Stimulated activated CD4-positive, alpha-beta T cell treated with anti-CD3 and anti-CD28 coated beads, TNF-alpha, amount 100 ng/mL, for 1 hour (primary cell): Measurements from ENCODE around the gene GABBR2.

Experiments used
- DNase-seq, 3 donors: peaks; one replicate each; pipeline ENCODE4 v3.0.0-alpha.2; 2020; ENCODE audit warnings: low read depth in 3 of 3, low spot score in 1 of 3

GABBR2 gene

DNA sequence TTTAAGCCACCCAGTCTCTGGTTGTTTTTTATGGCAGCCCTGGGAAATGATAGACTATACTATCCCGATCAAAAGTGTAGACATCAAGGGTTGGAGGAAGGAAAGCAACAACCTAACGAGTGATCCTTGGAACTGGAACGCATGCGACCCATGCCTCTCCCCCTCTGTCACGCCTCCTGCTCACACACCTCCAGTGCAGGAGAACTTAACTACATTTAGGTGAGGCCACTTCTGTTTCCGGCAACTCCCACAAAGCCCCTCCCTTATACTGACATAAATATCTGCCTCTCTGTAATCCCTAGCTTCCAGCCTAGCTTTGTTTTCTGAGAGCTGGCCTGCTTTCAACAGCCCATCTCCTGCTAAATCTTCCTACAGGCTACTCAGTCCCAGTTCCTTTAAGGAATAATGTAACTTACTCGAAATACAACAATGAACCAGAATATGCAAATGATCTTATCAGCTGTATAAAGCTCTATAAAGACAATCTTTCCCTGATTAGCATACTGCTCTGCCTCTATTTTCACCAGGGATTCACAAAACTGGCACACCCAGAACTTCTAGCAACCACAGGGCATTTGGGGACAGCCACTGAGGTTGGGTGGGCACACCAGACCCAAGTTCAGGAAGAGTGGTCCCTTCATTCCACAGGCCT is 73.9 kb downstream of the GABBR2 start:
- no peak for DNase-seq

DNA sequence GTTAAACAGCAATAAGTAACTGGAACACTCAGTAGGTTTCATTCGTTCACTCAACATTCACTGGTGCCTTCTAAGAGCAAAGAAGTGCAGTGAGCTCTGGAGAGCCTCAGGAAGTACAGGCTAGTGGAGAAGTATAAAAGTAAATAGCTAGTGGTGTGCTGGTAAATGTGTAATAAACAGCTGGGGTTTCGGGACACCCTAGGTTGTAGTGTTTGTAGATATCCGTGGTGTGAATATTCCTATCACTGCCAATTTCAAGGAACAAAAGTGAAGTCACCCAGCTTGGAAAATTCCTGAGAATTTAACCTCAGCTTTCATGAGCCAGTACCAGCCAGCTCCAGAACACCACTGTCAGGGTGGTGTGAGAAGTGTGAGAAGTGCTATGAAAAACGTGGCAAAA is 75.9 kb downstream of the GABBR2 start:
- DNase-seq, result no peak

DNA sequence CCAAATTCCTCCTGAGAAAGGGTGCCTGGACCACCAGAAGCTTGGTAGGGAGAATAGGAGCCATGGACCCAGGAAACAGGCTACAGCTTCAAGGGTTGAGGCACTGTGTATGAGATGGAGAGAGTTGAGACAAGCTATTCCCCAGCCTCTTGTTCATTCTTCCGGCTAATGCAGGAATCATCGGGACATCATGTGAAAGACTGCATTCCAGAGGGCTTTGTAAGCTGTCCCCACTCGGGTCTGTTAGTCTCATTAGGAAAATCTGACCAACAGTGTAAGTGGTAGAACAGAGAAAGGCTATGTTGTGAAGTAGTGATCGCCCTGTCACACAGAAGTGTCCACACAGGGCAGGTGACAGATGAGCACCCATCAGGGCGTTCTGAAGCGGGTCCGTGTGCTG is 81.4 kb downstream of the GABBR2 start:
- DNase-seq, result no peak

DNA sequence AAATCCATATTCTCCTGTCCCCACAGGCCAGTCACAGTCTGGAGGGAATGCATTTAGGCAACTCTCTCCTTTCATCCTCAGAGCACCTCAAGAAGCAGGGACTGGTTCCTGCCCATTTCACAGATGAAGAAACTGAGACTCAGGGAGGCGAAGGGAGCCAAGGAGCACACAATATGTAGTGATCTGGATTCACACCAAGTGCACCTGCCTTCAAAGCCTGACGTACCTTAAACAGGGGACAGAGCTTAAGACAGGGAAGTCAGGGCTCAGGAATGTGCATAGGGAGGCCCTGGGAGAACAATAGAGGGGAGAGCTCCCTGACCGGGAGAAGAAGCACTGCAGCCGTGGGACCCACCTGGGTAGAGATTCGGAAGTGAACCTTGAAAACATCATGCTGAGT is 83.0 kb downstream of the GABBR2 start:
- no peak for DNase-seq

DNA sequence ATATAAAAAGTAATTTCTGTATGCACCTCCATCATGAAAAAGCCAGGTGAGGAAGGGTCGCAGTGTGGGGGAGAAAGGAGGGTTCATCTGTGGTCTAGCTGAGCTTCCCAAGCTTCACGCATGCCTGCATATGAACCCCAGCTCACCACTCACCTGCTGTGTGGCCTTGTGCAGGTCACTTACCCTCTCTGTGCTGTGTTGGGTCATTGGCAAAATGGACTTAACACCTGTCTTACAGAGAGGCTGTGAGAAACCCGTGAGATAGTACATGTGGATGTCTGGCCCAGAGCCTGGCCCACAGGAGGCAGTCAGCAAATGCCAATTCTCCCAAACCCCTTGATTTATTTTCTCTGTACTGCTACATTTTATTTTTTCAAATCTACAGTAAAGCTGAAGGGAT is 88.9 kb downstream of the GABBR2 start:
- DNase-seq, result no peak

DNA sequence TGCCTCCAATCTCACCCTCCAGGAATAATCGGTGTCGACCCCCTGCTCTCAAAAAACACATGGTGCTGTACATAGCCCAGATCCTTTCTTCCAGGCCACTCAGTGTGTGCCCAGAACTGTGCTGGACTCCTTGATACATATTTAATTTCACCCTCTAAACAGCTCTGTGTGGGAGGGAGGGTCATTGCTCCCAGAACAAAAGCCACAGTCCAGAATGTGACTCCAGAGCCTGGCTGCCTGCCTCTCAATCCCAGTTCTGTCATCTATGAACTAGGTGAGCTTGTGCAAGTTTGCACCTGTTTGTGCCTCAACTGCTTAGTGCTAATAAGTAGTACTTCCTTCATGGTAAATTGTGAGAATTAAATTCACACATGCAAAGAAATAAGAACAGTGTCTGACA is 93.1 kb downstream of the GABBR2 start:
- DNase-seq, result no peak

DNA sequence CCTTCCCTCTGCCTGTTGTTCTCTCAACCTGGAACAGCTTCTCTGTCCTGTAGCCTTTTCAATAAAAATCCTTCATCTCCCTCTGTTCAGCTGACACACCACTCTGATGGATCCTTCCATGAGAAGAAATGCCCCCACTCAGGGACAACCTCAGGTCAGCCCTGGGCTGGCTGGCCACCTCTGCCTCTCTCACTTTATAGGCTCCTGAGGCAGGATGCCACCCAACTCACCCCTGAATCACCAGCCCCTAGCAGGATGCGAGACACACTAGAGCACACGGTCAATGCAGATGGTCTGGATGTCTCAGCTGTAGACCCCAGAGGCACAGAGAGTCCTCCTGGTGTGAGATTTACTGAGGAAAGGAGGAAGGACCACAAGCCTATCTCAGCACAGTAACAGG is 93.8 kb downstream of the GABBR2 start:
- no peak for DNase-seq

DNA sequence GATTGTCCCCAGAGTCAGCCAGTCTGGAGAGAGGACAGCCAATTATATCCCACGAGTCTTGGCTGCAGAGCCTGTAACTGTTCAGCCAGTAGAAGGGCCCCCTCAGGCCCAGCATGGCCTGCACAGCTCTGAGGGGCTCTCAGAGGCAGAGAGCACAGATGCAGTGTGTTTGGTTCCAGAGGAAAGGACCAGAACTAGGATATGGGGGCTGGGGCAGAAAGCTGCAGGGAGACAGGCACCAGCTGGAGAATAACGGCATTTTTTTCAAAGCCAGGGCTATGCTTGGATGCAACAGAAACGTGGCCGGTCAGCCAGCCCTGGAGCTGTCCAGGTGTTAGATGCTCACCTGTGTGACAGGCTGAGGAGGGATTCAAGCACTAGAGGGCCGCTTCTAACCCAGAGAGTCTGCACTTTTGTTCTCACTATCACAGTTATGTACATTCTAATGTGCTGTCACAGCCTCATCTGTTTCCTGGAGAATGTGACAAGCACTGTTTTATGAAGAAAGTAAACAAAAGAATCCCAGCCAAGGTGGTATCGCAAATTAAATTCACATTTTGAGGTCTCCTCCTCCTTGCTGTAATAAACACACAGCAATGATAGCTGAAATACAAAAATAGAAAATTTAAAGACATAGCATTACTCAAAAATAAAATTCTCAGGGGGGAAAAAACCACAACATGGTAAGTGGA is 96.5 kb downstream of the GABBR2 start:
- DNase-seq, result no peak

DNA sequence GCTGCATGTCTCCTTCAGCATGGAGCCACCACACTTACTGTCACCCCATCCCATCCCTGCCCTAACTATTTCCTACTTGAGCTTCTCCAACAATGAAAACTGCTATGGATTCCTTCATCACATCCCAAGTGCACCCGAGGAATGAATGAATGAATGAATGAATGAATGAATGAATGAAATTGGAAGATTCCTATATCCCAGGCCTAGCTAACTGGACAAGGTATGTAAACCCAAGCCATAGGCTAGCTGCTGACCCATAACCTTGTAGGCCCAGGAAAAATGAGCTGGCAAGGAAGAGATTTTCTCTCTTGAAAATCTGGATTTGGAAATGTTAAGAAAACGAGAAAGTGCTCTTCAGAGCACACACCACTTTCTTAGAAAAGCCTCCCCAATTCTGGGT is 97.4 kb downstream of the GABBR2 start:
- no peak for DNase-seq

DNA sequence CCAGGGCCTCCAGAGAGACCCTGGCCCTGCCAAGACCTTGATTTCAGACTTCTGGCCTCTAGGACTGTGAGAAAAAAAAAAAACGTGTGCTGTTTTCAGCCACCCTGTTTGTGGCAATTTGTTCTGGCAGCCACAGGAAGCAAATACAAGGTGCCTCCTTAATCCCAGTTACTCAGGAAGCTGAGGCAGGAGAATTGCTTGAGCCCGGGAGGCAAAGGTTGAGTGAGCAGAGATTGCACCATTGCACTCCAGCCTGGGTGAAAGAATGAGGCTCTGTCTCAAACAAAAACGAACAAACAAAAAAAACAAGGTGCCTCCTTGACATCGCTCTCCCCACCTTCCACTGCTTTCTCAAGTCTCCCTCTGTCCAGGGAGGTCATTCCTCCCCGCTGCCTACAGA is 98.0 kb downstream of the GABBR2 start:
- no peak for DNase-seq

DNA sequence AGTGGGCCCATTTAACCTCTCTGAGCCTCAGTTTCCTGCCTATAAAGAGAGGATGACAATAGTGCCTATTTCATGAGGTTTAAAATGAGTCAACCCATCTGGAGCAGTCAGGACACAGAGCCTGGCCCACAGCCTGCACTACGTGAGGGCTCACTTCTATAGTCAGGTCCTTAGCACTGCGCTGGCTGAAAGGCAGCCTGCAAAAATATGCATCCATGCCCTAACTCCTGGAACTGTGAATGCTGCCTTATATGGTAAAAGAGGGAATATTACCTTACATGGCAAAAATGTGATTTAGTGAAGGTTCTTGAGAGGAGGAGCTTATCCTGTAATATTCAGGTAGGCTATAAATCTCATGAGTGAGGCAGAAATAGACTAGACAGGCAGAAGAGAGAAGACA is 98.5 kb downstream of the GABBR2 start:
- DNase-seq, result no peak

DNA sequence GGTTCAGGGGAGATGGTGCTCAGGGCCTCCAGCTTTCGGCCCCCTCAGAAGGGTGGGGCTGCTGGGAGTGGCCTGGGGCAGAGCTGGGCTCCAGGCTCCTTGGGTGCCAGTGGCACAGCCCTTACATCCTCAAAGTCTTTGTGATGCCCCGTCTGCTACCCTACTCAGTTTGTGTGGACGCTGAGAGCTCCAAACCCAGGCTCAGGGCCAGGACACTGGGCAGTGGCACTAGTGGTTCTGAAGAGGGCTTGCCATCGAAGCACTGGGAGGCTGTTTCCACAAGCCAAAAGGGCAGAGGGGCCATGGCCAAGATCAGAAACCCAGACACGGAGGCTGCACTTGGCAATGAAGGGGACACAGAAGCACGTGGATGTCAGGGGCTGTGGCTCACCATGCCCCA is 99.1 kb downstream of the GABBR2 start:
- no peak for DNase-seq

DNA sequence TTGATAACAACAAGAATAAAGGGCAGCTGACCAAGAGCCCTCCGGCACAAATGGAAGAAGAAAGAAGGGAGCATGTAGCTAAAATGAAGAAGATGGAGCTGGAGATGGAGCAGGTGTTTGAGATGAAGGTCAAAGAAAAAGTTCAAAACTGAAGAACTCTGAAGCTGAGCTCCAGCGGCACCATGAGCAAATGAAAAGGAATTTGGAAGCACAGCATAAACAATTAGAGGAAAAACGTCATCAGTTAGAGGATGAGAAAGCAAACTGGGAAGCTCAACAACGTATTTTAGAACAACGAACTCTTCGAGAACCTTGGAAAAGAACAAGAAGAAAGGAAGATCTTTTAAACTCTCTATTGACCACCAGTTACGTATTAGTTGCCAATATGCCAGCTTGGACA is 100.9 kb downstream of the GABBR2 start:
- no peak for DNase-seq

DNA sequence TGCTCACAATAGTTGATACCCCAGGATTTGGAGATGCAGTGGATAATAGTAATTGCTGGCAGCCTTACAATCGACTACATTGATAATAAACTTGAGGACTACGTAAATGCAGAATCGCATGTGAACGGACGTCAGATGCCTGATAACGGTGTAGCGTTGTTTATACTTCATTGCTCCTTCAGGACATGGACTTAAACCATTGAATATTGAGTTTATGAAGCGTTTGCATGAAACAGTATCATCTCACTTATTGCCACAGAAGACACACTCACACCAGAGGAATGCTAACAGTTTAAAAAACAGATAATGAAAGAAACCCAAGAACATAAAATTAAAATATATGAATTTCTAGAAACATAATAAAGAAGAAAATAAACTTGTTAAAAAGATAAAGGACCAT is 101.6 kb downstream of the GABBR2 start:
- DNase-seq, result no peak

DNA sequence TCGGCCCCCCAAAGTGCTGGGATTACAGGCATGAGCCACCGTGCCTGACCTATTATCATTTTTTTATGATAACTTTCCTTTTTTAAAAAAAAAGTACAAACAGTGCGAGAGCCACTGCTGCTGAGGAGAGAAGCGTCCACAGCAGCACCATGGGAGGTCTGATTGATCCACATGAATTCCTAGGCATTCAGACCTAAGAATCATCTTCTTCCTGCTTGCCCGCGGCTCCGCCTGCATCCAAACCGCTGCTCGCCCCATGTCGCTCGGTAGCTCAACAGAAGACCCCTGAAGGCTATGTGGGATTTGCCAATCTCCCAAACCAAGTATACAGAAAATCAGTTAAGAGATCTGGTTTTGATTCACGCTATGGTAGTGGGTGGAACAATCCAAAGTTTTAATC is 102.0 kb downstream of the GABBR2 start:
- no peak for DNase-seq

DNA sequence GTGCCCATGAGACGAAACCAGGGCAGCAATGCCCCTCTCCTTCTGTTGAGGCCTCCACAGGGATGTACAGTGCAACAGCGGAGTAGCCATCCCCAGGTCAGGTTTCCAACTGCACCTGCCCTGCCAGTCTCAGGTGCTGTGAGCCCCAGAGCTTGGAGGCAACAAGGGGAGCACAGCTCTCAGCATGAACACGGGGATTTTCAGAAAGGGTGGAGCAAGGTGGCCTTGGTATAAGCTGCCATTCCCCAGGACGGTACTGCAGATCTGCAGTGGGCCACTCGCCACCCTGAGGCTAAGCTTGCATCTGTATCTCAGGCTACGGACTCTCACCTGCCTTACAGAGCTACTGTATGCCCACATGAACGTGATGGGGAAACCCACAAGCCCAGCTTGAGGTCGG is 103.6 kb downstream of the GABBR2 start:
- no peak for DNase-seq

DNA sequence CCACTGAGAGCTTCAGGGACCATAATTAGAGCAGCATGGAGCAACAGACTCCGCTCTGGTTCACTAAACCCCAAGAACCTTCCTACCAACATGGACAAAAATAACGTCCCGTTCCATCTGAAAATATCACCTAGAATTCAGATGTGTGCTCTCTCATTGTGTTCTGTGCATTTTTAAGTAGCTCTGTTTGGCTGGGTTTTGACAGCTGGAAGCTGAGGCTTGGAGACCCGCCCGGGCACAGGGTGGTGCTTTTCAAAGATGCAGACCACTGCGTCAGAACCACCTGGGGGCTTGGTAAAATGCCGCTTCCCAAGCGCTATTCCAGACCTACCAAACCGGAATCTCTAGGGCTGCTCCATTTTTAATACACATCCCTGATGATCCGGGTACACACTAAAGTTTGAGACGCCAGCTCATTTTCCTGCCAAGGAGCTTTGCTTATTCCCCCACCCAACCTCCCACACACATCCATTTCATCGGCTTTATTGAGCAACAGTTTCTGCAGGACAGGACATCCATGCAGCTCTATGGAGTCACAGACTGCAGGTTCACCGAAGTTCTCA is 104.8 kb downstream of the GABBR2 start:
- no peak for DNase-seq

DNA sequence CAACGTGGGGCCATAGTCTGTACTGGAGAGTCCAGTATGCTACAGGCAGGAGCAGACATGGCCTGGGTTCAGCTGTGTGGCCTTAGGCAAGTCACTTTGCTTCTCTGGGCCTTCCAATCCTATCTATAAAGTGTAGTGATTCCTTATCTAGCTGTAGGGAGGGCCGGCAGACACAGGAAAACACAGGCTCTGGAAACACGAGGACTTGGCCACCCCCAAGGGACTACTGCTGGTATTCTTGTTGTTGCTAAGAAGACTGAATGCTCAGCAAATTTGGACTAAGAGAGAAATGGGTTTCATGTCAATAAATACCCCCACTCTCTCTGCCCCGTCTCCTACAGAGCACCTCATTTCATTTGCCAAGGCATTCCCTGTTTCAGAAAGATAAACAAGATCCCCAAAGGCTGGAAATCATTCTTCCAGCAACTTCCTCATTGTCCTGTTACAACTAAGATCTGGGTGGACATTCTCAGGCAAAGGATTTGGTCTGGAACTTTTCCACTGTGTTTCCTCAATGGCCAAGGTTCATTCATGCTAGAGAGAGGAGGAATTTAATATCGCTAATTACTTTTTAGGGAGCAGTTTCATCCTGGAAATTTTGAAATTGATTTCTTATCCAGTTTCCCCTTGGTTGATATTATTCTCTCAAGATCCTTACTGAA is 105.8 kb downstream of the GABBR2 start:
- DNase-seq, result no peak

DNA sequence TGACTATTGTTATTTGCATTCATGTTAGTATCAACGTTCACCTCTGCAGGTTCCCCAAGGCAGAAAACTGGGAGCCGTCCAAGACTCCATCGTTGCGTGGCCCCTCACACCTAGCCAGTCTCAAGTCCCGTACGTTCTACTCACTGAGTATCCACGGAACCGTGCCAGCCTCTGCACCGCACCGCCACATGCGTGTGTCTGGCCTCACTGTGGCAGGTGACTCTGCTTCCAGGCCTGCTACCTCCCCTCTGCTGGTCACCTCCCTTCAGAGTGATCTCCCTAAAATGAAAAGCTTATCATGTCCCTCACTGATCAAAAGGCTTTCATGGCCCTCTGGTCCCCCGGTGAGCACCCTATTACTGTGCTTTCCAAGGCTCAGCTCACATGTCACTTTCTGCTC is 108.1 kb downstream of the GABBR2 start:
- DNase-seq, result no peak

DNA sequence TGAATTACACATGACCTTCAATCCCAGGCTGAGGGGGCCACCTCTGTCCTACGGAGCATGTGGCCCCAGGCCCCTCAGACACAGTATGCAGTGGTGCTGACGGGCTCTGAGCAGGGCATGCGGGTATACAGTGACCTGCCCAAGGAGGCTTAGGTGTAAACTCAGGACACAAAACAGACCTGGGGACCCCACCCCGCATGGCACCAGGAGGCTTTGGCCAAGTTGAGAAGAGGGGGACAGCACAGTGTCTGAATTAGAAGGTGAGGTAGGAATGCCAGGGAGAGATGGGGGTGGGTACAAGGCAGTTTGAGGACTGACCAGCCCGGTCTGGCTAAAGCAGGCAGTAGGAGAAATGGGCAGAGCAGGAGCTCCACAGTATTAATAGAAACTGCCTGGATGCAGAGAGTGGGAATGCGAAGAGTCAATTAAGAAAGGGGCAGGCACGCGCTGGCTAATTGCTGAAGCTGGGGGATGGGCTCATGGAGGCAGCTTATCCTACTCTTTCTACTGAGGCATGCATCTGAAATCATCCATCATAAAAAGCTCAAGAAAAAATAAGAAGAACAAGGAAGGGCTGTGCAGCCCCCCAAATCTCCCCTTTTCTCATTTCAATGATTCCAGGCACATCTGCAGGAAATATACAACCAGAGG is 109.0 kb downstream of the GABBR2 start:
- no peak for DNase-seq

DNA sequence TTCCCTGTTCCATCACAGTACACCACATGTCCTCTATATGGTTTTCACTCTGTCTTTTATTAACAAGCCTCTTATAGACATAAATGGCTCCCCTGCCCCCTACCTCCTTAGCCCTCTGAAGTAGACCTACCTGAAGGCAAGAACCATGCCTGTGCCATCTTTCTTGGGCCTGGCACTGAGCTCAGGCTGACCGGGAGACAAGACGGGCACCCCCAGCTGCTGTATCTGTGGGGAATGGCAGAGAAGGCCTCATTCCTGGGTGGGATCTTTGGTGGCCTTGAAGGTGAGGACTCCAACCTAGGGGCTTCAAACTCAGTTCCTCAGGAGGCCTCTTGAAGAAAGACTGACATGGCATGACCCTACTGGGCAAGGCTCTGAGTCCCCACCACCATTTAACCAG is 109.9 kb downstream of the GABBR2 start:
- DNase-seq, result no peak

DNA sequence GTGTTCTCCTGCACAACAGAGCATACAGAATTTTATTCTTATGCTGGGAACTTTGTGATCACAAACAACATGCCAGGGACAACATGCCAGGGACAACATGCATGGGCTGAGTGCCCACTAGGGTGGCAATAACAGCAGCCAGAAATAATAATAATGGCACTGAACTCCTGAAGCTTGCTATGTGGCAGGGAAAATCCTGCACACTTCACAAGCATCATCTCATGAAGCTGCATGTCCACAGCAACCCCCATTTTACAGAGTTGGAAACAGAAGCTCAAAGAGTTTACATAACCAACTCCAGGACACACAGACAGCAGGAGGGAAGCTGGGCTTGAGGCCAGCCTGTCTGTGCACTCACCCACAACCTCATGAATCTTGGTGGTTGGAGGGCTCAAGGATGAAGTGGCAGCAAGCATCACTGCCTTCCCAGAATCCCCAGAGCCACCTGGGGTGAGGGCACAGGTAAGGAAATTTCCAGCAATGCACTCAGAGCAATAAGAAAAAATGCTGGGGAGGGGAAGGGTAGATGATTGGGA is 111.4 kb downstream of the GABBR2 start:
- no peak for DNase-seq
